OCI-LY3 (cell line): ENCODE data around the gene CBL.

Source experiments
- CTCF ChIP-seq: fragments of 200-600, 300-600 bp; sonication (generic); IDR thresholded peaks from 2 replicates; pipeline ENCODE4 v1.5.1; 2014; ENCODE audit warnings: antibody characterized with exemption, low read length, low read depth
- EZH2phosphoT487 ChIP-seq: fragments of 200-600 bp; shearing (Covaris generic); IDR thresholded peaks from 2 replicates; pipeline ENCODE4 v1.6.1; 2018; ENCODE audit warnings: antibody characterized with exemption, mixed run types, low read depth

GRCh38 chr11:119251114-119251513, 45.0 kb downstream of the CBL start:
- TF ChIP-seq CTCF (no peak), EZH2phosphoT487 (no peak)
